ENCODE results near the gene PHACTR1. TPM values are rescaled to one million over a fixed set of nuclear protein-coding genes. Genes with fewer than 3 reads are reported as not detected.
A peak's percentile ranks its signal among the peaks of the same experiment; 100 is the strongest.

The PHACTR1 gene
- total and polyA plus RNA-seq, 2 of the 4 experiments (the other 2 are of a cell fraction): not detected

DNA sequence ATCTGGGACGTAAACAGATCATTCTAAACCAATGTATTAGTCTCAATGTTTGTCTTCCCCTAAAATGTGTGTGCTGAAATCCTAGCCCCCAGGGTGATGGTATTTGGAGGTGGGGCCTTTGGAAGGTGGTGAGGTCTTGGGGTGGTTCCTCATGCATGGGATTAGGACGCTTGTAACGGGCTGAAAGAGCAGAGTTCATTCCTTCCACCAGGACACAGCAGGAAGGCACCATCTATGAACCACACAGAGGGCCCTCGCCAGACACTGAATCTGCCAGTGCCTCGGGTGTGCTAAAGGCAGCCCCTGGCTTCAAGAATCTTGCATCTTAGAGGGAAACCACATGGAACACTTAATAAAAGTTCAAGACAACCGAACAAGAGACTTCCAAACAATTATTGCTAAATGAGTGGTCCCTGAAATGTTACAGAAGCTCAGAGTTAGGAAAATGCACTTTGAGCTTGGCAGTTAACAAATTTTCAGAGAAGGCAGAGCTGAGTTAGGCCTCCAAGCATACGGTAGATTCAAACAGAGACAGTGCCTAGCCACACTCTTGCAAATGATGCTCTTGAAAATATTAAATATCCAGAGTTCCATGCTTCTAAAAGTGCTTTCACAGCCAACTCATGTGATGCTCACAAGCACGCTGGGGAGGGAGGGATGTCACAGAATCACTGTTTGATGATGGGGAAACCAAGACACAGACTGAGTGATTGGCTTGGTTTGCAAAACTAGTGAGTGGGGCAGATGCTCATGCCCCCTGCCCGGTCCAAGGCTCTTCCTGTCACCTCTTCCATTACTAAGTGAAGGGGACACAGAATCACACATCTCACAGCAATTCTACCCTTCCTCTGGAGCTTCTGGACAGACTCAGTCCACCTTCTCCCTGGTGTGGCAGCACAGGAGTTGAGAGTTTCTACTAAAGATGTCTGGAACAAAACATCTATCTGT, 584.4 kb downstream of the PHACTR1 start (continued):
- TF ChIP-seq SMC3 (IDR thresholded peaks at IDR 0.05; ENCODE audit: low read depth, low read length): no peak

DNA sequence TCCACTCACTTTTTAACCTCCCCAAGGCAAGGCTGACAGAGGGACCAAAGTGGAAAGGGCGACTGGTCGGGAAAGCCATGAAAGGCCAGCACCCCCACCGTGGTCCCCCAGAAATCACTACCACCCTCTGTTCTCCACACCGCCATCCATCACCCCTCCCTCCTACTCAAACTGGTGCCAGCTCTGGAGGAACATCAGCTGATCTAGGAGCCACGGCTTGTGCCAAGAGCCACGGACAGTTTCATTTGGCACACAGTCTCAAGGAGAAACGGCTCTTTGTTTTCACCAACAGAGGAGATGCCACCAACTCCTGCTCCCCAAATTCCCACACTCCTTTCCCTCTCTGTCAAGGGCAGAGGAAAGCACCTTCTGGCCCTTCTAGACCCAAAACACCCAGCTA, 585.7 kb downstream of the PHACTR1 start:
- intact Hi-C loops (cut with micrococcal nuclease) (no loop called here), dilution Hi-C loops (cut with HindIII; ENCODE audit: low sequenced_read_pairs, unreplicated experiment) (no loop called here), in situ Hi-C loops (cut with MboI; ENCODE audit: low sequenced_read_pairs) (no loop called here)
- Histone ChIP-seq H2AK5ac (ENCODE audit: low read depth, low read length) (peak overlapping the region; percentile 67; the same call in 1 of the 2 replicates), H4K20me1 (ENCODE audit: insufficient read depth, low read length) (no peaks in the 10 kb centered on the region), H3K4me2 (ENCODE audit: low read depth, low read length) (peak overlapping the region; percentile 23; the same call in 1 of the 2 replicates), H3K79me1 (ENCODE audit: low read depth in 1 of 2, low read length in 2 of 2) (peaks cover 6 to 11% of the 10 kb centered on the region in 2 experiments; a peak in 2 of 4 replicates), H3K4ac (ENCODE audit: low read depth, low read length) (peak overlapping the region; percentile 73), H2BK120ac (ENCODE audit: low read depth, low read length) (peak overlapping the region; percentile 85), H3K4me3 (ENCODE audit: insufficient read depth, low read depth, low read length) (no peak overlapping the region), H3K9ac (ENCODE audit: low read depth, low read length) (no peak overlapping the region), H3K4me1 (ENCODE audit: control insufficient read depth, insufficient read depth, low read length) (peaks cover 10% of the 10 kb centered on the region), H3K14ac (replicated peaks; ENCODE audit: low read depth, low read length) (peak overlapping the region; percentile 60), H4K5ac (ENCODE audit: low read depth, low read length) (peak overlapping the region; percentile 4; the same call in 1 of the 2 replicates), H3K18ac (ENCODE audit: low read depth, low read length) (peak overlapping the region; percentile 30; the same call in 1 of the 2 replicates), H3K56ac (ENCODE audit: extremely low read depth, insufficient read depth, low read length) (no peak overlapping the region), H4K8ac (ENCODE audit: low read depth in 2 of 2, low read length in 2 of 2) (peak overlapping the region in 1 of 2 experiments; percentile 47; a peak in 2 of 4 replicates), H2AK9ac (replicated peaks; ENCODE audit: low read depth, low read length, poor library complexity) (peak overlapping the region; percentile 34), H3K36me3 (ENCODE audit: control insufficient read depth, insufficient read depth, low read length) (peaks cover 9% of the 10 kb centered on the region; the same call in 1 of the 2 replicates), H2BK5ac (ENCODE audit: low read depth, low read length, poor library complexity, severe bottlenecking) (peak overlapping the region; percentile 6), H2BK15ac (ENCODE audit: low read depth, low read length) (peak overlapping the region; percentile 1; the same call in 1 of the 3 replicates), H2BK20ac (ENCODE audit: low read depth, low read length) (peak overlapping the region; percentile 76), H3K27me3 (ENCODE audit: control insufficient read depth, insufficient read depth, low read length) (no peaks in the 10 kb centered on the region), H4K91ac (ENCODE audit: insufficient read depth, low read depth, low read length) (peak overlapping the region; percentile 17), H3K27ac (ENCODE audit: insufficient read depth, low read length) (peak overlapping the region; percentile 47; the same call in 1 of the 2 replicates), H3K9me3 (ENCODE audit: control insufficient read depth, insufficient read depth, low read length) (no peaks in the 10 kb centered on the region), H2AFZ (replicated peaks; ENCODE audit: low read length, poor library complexity) (peak overlapping the region; percentile 27), H3K23ac (ENCODE audit: low read depth, low read length) (peak overlapping the region; percentile 64), H3K9me1 (ENCODE audit: insufficient read depth, low read length) (peaks cover 8% of the 10 kb centered on the region)
- ChIA-PET CTCF (interaction anchor here (0.7 to 1.3 kb wide), 3 partner anchors 17 to 27 kb away, joined by 3 read pairs; no protein-coding TSS in a partner anchor), POLR2A (ENCODE audit: unreplicated experiment) (interaction anchor here (0.7 kb wide), 1 partner anchor 17 kb away, joined by 3 read pairs; no protein-coding TSS in a partner anchor)
- TF ChIP-seq NFE2L2 (IDR thresholded peaks at IDR 0.05; ENCODE audit: low read depth, low read length): no peak
- no peak for TF ChIP-seq MAZ (IDR thresholded peaks at IDR 0.05; ENCODE audit: borderline replicate concordance, low read depth, low read length)
- no peak for TF ChIP-seq POLR2A (IDR thresholded peaks at IDR 0.05; ENCODE audit: low read depth, low read length)
- ATAC-seq (ENCODE audit: low read depth) (no peak), DNase-seq (no peak)
- BruUV-seq (replicated peaks): no TSS peak
- no CpG with 5 or more reads among the region's 7 CpGs for WGBS, 2 experiments (ENCODE audit: extremely low coverage in 2 of 2, insufficient read length in 1 of 2)
